ENCODE measurements around the gene C19orf85.
A peak's percentile ranks its signal among the peaks of the same experiment; 100 is the strongest.
"Not testable (repeated sequence)": the region's sequence is repeated elsewhere in the genome, so short reads cannot be mapped to it uniquely, and the experiment has no call there.

C19orf85 gene

DNA sequence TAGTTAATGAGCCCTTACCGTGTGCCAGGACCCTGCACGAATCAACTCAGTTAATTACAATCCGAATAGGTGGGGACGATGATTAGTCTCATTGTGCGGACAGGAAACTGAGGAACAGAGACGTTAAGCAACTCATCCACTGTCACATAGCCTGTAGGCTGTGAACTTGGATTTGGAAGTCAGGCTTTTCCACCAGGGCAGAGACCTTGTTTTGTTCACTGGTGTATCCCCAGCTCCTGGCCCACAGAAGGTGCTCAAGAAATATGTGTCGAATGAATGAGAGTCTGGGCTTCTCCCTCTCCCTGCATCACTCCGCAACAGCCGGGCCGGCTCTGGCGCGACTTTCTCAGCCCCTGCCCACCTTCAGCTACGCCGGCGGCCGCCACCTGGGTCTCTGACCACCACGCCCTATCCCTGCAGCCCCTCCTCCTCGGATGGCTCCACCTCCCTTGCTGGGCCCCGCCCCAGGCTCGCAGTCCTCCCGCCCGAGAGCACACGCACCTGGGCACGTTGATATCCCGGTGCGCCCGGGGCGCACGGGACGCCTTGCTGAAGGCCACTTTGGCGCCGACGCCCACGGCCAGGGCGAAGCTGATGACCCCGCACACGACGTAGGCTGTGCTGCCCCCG lies 22.7 kb downstream of the C19orf85 start:
- no peak for DNase-seq (ENCODE audit: low spot score)
- FAIRE-seq = no peak

DNA sequence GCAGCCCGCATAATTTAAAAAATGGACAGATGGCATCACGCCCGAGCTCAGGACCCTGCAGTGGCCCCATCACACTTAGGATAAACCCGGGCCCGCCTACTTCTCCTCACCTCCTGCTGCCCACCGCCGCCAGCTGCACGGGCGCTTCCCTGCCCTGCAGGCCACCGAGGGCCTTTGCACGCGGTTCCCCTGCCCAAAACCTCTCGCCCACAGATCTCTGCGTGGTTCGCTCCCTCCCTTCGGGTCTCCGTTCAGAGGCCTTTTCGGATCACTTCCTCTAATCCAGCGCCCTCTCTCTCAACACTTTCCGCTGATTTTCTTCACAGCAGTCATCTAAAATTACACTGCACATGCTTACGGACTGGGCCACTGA lies 23.2 kb downstream of the C19orf85 start:
- DNase-seq (ENCODE audit: low spot score) (no peak), FAIRE-seq (no peak)

DNA sequence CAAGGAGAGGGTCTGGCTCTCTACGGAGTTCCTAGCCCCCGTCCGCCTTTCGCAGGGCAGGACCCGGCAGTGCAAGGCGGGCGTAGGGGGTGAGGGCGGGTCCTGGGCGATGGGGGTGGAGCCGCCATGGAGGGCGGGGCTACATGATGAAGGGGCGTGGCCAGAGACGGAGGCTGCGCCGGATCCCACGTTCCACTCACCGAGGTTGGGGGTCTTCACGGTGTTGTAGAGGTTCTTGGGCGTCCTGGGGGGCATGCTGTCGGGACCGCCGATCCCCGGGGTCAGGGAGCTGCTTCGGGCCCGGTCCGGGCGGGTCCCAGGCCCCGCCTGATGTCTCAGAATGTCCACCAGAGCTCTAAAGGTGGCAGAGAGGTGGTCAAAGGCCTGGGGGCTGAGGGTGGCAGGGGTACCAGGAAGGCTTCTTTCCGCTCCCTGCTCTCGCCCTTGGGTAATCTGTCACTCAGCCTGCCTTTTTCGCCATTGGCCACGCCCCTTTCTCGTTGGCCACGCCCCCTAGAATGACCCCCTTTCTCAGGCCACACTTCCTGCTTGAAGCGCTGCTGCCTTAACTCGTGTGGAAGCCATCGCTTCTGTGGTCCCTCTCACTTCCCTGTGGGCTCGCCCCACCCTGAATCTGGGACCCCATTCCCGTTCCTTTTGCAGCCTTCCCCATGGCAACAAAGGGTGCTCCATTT lies 24.0 kb downstream of the C19orf85 start:
- no peak for FAIRE-seq
- DNase-seq (ENCODE audit: low spot score) = no peak

GRCh38 chr19:55439052-55439451 lies 25.5 kb downstream of the C19orf85 start:
- no peak for FAIRE-seq
- no peak for DNase-seq (ENCODE audit: low spot score)

- FAIRE-seq = no peak
- DNase-seq (ENCODE audit: low spot score) = peak; percentile 88
Observed at GRCh38 chr19:55437410-55437809, 27.1 kb downstream of the C19orf85 start.

DNA sequence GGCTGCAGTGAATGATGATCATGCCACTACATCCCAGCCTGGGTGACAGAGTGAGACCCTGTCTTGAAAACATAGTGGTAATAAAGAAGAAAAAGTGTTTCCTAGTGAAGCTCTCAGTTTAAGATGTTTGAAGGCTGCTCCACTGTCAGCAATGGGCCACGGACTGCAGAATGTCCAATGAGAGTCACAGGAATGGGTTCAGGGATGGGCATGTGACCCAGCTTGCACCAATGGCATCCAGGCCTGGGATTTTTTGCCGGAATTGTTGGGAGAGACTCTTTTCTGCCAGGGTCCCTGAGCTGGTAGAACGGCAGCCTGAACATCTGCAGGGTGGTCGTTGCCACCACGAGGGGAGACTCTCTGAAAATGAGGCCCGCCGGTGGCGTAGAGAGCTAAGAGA lies 27.7 kb downstream of the C19orf85 start:
- DNase-seq (ENCODE audit: low spot score) (no peak), FAIRE-seq (no peak)

DNA sequence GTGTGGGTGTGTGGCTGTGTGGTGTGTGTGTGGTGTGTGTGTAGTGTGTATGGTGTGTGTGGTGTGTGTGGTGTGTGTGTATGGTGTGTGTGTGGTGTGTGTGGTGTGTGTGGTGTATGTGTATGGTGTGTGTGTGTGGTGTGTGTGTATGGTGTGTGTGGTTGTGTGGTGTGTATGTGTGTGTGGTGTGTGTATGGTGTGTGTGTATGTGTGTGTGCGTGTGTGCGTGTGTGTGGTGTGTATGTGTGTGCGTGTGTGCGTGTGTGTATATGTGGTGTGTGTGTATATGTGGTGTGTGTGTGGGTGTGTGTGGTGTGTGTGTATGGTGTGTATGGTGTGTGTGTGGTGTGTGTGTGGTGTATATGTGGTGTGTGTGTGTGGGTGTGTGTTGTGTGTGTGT lies 29.5 kb downstream of the C19orf85 start:
- FAIRE-seq (peak; percentile 100), DNase-seq (ENCODE audit: low spot score) (no peak)

DNA sequence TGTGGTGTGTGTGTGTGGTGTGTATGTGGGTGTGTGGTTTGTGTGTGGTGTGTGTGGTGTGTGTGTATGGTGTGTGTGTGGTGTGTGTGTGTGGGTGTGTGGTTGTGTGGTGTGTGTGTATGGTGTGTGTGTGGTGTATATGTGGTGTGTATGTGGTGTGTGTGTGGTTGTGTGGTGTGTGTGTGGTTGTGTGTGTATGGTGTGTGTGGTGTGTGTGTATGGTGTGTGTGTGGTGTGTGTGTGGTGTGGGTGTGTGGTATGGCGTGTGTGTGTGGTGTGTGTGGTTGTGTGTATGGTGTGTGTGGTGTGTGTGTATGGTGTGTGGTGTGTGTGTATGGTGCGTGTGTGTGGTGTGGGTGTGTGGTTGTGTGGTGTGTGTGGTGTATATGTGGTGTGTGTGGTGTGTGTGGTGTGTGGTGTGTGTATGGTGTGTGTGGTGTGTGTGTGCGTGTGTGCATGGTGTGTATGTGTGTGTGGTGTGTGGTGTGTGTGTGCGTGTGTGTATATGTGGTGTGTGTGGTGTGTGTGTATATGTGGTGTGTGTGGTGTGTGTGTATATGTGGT lies 30.1 kb downstream of the C19orf85 start:
- DNase-seq (ENCODE audit: low spot score) (no peak), FAIRE-seq (no peak)

DNA sequence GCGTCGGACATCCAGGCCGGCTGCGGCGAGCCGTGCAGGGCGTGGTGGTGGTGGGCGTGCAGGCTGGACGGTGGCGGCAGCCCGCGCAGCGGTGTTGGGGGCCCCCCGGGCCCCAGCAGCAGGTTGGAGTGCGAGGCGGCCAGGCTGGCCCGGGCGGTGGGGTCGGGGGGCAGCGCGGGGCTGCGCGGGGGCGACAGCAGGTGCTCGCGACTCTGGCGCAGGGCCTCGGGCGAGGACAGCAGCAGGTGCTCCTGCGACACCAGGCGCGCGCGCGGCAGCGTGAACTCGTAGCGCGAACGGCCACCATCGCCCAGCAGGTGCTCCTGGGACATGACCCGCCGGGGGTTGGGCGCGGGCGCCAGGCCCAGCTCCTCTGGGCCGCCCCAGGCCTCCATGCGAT lies 31.3 kb downstream of the C19orf85 start:
- FAIRE-seq (no peak), DNase-seq (ENCODE audit: low spot score) (no peak)

DNA sequence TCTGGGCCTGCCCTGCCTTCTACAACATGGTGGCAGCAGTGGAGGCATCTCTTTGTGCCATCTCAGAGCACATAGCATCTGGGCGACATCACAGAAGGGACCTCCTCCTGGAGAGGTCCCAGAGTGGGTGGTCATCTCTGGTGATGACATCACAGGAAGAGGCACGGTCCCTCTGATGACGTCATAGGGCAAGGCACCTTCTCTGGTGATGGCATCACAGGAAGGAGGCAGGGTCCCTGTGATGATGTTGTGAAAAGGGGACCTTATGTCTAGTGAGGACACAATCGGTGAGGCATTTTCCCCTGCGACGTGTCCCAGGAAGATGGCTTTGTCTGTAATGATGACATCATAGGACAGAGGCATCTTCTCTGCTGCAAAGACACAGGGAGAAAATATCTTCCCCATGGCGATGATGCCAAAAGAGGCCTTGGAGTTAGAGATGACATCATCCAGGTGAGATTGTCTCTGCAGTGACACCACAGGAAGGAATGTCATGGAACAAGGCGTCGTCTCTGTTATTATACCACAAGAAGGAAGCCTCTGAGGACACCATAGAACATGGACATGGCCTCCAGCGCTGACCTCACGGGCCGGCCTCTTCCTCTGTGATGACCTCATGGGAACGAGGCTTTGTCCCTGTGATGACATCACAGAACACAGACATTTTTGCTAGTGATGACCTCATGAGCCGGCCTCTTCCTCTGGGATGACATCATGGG lies 32.2 kb downstream of the C19orf85 start:
- DNase-seq (ENCODE audit: low spot score) = no peak
- no peak for FAIRE-seq

DNA sequence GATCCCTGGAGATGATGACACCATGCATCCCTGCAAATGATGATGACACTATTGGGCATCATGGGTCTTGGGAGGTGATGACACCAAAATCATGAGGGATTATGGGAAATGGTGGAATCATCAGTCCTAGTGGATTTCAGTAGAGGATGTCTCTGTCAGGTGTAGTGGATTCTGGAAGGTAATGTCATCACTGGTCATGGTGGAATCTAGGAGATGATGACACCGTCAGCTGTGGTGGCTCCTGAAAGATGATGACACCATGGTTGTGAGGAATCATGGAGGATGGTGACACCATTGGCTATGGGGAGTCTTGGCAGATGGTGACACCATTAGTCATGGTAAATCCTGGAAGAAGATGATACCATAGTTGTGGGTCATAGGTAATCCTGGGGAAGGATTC lies 33.4 kb downstream of the C19orf85 start:
- FAIRE-seq = no peak

DNA sequence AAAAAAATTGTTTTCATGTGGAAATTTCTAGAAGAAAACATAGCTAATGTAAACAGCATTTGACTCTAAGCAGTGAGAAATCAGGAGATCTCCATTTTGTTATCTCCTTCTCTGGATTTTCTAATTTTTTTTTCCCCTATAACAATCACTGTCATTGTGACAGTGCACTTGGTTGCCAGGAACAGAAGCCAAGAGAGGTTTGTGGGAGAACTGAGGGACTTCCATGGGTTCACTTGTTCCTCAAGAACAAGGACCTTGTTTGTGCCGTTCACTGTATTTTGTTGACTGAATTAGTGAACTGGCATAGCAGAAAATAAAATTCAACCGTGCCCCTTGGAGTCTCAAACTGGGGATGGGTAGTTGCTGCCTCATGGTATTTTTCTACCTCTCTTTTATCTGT lies 38.5 kb downstream of the C19orf85 start:
- FAIRE-seq = no peak
- no peak for DNase-seq (ENCODE audit: low spot score)

More for the DNA sequence above, 33.4 kb downstream of the C19orf85 start:
- DNase-seq (ENCODE audit: low spot score) = no peak

DNA sequence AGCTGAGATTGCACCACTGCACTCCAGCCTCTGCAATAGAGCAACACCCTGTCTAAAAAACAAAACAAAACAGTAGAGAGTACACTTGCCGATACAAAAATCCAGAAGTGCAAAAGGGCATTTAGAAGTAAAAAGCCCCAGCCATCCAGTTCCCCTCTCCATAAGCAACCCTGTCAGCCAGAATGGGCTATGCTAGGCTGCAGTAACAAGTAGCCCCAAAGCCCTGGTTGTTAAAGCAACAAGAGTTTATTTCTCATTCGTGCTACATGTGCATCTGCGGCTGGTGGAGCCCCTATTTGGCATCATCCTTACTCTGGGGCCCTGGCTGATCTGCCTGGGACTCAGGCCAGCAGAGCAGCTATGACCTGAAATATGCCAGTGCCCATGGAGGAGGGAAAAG lies 40.0 kb downstream of the C19orf85 start:
- no peak for FAIRE-seq
- no peak for DNase-seq (ENCODE audit: low spot score)

- DNase-seq (ENCODE audit: low spot score) (no peak), FAIRE-seq (no peak)
Observed at GRCh38 chr19:55423225-55424005, 41.1 kb downstream of the C19orf85 start.

- DNase-seq (ENCODE audit: low spot score) = not testable (repeated sequence)
- peak; percentile 30 for FAIRE-seq
Observed at GRCh38 chr19:55421281-55421680, 43.3 kb downstream of the C19orf85 start.

DNA sequence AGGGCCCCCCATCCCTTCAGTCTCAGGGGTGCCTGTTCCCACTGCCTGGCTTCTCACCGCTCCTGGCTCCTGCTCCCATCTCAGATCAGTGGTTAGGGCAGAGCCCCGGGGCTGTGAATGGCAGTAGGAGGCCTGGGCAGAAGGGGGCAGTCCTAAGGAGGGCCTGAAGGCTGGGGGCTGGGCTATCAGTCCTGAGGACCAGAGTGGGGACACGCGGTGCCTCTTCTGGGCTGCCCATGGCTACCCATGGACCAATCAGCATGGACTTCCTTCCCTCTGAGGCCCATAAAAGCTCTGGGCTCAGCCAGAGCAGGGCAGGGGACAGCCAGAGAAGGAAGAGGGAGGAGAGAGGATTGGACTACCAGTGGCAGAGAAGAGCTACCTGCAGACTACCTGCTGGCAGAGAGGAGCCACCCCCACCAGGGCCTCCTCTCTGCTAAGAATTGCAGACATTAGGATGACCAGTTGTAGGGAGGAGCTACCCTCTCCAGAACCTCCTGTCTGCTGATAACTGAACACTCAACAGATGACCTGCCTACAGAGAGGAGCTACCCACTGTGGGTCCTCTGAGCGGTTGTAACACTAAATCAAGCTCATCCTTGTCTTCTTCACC lies 44.8 kb downstream of the C19orf85 start:
- FAIRE-seq = no peak
- DNase-seq (ENCODE audit: low spot score) = no peak

- DNase-seq (ENCODE audit: low spot score) (no peak), FAIRE-seq (no peak)
Observed at GRCh38 chr19:55419103-55419502, 45.4 kb downstream of the C19orf85 start.

DNA sequence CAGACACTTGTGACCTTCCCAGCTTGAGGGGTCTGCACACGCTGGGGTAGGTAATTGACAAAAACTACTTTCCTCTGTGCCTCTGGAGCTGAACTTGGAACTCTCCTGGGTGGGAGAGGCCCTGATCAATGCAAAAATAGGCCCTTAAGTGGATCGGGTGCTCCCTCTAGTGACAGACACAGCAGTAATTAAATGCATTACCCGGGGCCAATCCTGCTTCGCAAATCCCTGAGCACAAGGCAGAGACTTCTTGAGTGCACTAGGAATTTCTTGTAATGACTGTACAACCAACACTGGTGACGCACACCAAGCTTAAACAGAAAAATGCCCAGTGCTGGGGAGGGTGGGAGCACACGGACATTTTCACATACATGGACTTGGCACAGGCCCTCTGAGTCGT lies 46.4 kb downstream of the C19orf85 start:
- FAIRE-seq = no peak
- peak; percentile 73 for DNase-seq (ENCODE audit: low spot score)

All from urothelium cell line (cell line).